NCI-H146 treated with DMSO at 0.1 percent for 48 hours (cell line): ENCODE measurements around the gene HELZ2.

ENCODE experiments used
- DNase-seq: peaks from one replicate; lab custom pipeline; 2025; ENCODE audit not compliant: unreplicated experiment; lab: John Stamatoyannopoulos, UW

Gene HELZ2

DNA sequence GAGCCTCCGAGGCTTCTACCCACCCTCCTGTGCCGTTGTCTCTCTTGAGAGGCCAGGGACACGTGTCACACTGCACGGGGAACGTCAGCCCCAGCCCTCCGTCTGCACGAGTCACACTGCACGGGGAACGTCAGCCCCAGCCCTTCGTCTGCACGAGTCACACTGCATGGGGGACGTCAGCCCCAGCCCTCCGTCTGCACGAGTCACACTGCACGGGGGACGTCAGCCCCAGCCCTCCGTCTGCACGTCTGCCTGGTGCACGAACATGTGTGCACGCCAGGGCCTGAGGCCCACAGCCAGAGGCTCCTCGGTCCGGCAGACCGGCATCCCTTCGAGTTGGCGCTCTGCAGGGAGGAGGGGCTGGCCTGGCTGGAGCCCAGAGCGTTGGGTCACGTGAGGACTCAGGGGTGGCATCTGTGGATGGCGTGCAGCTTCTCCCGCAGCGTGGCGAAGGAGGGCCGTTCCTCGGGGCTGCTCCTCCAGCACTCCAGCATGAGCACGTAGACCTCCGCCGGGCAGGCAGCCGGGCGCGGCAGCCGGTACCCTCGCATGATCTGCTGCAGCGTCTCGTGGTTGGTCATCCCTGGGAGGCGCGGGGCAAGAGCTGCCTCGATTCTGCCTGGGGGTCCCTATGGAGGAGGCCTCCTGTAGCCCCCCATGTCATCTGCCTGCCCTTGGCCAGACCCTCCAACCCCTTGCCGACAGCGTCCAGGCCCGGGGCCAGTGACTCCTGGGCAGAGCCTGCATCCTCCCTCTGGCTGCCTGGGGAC lies 33.4 kb downstream of the HELZ2 start:
- DNase-seq, result no peak

DNA sequence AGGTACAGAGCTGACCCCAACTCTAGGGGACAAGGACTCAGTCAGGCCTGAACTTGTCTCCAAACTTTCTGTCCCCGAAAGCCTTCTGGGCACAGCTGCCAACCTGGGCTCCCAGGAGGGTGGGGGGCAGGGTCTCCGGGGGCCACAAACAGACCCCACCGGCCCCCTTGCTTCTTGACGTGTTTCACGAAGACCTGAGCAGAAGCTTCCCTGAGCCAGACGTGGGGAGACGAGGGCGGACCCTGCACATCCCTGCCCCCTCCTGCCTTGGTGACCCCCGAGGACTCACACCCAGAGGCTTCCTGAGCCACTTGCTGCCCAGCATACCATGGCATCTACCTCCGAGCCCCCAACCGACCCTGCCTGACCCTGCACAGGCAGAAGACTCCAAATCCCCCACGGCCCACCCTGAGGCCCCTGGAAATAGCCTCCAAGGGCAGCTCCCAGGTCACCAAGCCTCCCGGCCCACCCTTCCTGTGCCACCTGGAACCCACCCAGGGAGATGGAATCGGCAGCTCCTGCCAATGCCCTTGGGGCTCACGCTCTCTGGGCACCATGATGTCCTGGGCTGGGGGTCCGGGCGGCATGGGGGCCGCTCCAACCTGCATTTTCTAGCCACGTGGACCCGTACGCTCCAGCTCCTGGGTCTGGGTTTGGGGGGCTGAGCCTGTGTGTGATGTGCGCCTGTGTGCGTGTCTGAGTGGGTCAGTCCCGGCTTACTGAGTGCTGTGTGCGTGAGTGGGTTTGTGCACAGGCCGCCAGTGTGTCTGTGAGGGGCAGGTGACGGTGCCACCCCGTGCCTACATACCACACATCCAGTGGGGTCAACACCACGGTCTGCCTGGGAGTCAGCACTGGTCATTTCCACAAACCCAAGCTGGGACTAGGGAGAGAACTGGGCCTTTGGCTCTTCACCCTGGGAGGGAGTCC lies 34.3 kb downstream of the HELZ2 start:
- no peak for DNase-seq

DNA sequence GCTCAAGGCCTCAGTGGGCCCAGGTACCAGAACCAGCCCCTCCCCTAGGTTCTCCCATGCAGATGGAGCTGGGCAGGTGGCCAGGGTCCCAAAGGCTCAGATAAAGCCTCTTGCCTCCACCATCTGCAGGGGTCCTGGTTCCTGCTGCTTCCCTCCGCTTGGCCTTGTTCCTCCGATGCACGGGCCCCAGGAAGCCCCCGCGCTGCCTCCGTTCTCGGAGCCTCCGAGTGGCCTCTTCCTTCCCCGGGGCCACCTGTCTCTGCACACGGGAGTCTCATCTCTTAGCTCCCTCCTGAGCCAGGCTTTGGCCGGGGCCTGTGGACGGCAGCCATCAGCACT lies 35.0 kb downstream of the HELZ2 start:
- DNase-seq, result no peak

DNA sequence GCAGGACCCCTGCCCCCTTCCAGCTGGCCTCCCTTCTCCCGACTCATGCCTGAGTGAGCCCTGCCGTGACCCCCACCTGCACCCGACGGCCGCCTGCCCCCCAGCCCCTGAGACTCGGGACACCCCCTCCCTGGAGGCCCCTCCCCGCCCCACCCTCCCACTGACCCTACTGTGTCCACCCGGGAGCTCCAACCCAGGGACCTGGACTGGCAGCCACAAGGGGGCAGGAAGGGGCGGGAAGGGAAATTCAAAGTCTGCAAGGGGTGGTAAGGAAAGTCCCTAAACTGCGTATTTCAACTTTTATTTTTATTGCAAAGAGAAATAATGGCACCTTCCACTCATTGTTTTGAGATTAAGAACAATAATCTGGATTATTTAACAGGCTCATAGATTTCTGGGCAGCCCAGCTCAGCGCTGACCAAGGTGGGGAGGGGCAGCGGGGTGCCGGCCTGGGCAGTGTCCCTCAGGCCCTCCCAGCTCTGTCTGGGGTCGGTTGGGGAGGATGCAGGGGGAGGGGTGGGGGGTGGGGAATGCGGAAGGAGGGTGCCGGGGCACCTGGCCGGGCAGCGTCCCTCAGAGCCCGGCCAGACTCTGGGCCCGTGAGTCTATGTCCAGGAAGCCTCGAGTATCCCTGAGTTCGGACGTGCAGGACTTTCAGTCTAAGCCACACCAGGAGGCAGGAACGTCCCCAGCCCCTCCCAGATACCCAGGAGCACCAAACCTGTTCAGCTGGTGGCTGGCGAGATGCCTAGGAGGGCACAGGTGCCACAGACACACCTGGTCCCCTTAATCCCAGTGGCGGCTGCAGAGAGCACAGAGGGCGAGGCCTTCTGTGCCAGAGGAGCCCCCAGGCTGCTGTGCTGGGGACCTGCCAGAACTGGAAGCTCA lies 35.6 kb downstream of the HELZ2 start:
- DNase-seq, result no peak

DNA sequence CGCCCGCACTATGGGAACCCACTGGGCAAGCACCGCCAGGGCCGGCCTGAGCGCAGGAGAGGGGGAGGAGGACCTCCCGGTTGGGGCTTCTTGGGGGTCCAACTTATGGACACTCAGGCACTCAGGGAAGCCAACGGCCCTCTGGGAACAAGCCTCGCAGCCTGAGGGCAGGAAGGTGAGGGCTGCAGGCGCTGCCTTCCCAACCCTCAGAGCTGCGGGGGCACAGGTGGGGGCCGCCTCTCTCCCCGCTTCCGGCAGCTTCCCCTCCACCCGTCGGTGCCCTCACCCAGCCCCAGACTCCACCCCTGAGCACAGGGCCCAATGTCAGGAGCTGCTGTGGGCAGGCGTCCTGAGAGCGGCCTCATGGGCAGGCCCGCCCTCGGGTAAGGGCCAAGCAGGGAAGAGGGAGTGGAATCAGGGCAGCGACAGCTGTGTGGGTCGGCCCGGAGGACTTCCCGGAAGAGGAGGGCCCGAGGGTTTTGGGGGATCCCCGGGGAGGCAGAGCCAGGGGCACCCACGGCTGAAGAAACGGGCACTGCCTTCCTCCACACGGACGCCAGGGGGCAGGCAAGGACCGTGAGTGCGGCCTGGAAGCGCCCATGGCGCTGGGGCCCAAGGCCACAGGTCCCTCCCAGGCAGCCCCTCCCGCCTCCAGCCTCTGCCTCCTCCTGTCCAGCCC lies 36.4 kb downstream of the HELZ2 start:
- peak; percentile 74 for DNase-seq

DNA sequence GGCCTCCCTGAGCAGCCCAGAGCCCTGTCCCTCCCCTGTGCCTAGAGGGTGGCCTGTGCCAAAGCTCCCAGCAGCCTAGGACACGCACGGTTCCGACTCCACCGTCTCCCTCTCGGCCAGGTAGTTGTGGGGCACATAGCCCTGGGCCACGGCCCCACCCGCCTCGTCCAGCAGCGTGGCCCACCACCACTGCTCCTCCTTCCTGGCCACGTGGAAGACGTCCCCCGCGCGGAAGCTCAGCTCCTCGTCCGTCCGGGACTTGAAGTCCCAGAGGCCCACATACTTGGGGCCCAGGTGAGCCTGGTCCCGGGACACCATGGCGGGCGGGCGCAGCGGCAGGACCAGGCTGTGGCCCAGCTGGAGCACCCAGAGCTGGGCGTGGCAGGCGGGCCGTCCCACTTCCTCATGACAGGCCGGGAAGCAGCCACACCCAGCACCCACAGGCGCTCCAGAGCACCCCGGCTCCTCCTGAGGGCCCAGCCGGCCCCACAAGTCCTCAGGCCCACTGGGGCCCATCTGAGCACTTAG lies 37.0 kb downstream of the HELZ2 start, which contains the start of gene PTK6:
TSS of gene PTK6 (minus strand) at position 380 of the 528 bp plus-strand sequence. CDS start at position 318, 62 bp downstream.
- no peak for DNase-seq

DNA sequence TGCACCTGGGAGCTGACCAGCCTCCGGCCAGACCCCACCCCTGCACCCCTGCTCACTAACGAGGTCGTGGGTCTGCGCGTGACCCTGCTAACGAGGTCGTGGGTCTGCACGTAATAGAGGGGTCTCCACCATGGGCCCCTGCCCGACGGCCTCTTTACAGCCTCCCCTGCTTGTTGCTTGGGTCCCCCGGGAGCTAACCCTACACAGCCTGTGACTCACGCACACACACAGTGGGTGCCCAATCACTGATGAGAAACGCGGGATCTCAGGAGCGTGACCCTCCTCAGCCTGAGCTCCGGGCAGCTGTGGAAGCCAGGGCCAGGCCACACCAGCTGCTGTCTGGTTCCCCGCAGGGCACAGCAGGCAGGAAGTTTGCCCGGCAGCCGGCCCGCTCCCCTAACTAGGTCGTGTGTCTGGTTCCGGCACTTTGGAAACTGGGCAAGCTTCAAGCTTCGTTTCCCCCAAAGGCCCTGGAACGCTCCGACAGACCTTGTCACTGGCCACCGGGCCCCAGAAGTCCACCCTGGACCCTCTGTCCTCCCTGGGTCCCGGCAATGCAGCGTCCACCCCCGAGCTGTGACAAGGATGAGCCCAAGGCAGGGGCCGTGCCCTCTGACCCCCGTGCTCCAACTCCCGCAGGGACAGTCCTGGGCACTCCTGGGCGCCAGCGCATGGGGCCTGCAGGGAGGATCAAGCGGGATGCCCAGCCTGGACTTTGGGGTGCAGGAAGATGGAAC lies 37.6 kb downstream of the HELZ2 start:
- peak; percentile 53 for DNase-seq

DNA sequence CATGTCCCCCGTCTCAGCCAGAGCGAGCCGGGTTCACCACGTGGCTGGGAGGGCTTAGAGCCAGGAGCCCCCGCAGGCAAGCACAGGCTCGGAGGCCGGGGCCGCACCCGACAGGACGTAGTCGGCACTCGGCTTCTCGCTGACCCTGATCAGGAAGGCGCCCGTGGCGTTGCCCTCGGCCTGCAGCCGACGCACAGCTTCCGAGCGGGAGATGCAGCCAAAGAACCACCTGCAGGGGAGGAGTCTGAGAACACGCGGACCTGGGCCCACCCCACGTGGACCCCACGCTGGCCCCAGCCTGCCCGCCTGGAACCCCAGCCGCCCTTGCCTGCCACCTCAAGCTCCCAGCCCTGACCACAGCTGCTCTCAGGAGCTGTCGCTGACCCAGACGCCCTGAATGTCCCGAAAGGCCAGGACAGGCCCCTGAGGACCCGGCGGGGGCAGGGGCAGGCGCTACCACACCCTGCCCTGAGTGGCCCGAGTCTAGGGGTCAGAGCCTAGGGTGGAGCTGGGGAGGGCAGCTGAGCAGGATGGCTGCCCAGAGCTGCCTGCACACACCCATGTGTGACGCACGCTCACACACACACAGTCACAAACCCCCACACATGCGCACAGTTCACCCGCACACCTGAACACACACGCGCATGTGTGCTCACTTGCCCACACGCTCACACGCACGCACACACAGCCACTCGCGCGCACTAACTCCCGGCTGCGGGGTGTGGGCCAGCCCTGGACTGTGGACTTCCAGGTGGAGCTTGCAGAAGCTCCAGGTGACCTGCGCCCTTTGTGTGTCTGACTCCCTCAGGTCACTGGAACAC lies 39.0 kb downstream of the HELZ2 start:
- DNase-seq, result no peak

DNA sequence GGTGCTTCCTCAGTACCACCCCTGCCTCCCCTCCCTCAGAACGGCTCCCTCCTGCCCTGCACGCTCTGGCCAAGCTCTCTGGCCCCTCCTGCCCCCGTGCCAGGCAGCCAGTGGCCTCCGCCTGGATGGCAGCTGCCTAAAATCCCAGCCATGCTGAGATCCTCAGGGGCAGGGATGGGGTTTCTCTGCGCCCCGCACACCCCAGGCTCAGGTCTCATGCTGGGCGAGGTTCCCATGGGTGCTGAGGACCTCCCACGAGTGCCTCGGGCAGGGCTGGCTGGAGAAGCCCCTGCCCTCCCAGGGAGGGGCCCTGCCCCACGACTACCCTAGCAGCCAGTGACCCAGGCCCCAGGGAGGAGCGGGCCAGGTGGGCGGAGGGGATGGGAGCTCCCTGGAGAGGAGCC lies 39.6 kb downstream of the HELZ2 start:
- DNase-seq, result no peak

DNA sequence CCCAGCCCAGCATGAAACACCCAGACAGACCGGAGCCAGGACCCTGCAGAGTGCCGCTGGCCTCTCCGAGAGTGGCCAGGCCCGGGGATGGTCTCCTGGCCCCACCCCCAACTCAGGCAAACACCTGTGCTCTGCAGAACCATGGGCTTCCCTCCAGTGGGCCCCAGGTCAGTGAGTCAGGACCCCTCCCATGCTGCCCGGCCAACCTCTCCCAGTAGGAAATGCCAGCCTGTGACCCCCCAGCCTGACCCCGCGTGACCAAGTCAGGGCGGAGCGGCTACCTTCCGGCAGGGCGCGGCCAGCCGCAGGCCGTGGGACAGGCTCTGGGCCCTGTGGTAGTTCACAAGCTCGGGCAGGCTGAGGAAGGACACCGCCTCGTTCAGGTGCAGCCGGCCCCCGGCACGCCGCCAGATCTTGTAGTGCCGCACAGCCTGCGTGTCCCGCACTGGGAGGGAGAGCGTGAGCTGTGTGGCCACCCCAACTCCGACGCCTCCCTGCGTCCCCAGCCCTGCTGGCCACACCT lies 40.1 kb downstream of the HELZ2 start:
- DNase-seq, result no peak

DNA sequence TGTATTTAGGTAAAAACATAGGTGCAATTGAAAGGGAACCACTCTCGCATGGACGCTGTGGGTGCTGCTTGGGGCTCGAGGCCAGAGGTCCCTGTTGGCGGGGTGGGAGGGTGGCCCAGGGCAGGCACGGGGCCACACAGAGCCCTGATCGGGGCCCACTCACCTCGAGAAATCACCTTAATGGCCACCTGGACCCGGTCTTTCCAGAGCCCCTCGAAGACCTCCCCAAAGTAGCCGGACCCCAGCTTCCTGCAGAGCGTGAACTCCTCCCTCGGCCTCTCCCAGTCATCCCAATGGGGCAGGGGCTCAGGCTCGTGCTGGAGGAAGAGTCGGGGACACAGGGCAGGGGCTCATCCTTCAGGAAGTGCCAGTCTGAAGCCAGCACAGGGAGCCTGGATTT lies 40.7 kb downstream of the HELZ2 start:
- DNase-seq, result no peak

DNA sequence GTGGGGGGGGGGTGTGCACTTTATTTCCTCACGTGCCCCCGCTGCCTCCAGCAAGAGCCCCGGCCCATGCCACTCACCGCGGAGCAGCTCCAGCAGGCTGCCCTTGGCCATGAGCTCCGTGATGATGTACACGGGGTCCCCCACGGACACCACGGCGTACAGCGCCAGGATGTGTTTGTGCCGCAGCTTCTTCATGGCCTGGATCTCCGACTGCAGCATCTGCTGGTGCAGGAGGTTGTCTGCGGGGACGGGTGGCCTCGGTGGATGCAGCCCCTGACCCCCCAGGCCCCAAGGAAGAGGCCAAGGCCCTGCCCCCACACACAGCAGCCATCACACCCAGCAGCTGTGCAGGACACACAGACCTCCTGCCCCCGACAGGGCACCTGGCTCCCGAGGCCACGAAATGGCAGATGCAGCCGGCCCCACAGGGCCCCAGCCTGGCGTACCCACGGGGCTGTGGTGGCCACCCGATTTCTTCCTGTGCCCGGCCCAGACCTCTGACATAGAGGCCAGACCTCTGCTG lies 41.5 kb downstream of the HELZ2 start:
- no peak for DNase-seq

DNA sequence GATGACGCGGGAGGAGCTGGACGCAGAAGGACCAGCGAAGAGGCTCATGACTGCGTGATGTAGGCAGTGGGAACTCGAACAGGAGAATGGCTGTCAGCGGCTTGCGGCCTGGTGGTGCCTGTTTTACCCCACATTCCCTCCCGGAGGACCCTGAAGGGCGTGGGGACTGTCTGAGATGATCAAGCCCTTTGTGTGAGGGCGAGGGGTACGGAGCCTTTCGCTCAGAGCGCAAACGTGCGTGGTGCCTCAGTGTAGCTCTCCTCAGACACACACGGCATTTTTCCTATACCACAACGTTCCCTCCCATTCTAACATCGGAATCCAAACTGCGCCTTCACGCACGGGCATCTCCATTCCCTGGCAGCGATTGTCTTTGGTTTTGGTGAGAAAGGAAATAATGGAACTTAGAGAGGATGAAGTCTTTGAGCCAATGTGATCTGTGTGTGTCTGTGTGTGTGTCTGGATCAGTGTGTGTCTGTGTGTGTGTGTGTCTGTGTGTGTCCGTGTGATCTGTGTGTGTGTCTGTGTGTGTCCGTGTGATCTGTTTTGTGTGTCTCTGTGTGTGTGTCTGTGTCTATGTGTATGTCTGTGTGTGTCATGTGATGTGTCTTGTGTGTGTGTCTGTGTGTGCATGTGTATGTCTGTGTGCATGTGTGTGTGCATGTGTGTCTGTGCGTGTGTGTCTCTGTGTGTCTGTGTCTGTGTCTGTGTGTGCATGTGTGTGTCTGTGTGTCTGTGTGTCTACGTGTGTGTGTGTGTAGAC lies 42.2 kb downstream of the HELZ2 start:
- no peak for DNase-seq

DNA sequence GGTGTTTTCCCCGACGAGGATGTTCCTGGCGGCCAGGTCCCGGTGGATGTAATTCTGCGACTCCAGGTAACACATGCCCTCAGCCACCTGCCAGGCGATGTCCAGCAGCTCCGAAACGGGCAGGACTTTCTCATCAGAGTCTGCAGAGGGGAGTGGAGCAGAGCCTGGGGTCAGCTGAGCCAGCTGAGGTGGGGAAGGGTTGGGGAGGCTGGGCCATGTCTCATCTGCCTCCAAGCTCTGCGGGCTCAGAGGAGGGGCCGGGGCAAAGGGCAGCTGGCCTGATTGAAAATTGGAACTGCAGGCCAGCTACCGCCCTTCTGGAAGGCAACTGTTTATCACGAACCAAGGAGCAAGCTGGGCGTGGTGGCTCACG lies 43.3 kb downstream of the HELZ2 start:
- no peak for DNase-seq

DNA sequence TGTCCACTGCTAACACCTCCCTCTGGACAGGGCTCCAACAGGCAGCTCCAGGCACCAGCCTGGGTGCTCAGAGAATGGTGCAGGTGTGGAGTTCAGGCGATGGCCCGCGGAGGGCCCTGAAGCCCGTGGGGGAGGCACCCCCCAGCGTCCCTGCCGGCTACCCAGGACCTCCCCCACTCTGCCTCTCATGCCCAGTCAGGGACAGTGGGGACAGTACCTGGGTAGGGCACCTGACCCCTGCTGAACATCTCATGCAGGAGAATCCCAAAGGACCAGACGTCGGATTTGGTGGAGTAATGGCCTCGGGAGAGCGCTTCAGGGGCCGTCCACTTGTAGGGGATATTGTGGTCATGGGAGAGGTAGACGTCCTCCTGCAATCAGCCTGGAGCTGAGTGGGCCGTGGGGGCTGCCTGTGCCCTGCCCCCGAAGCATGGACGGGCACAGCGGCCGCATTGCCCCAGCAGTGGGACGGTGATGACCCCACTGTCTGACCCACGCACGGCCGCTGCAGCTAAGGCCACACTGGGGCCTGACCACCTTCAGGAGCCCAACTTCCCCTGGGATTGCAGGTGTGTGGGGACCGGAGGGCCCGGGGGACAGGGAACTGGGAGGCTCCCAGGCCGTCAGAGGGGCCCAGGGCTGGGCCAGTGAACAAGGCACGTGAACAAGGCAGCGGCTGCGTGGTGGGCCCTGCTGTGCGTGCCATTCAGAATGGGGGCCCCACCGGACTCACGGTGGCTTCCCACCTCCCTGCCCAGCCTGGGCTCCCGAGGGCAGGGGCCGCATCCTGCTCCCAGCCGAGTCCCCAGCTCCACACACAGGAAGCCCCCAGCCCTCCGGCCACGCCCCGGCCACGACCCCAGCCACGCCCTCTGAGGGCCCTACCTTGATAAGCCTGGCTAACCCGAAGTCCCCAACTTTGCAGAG lies 43.9 kb downstream of the HELZ2 start:
- no peak for DNase-seq

DNA sequence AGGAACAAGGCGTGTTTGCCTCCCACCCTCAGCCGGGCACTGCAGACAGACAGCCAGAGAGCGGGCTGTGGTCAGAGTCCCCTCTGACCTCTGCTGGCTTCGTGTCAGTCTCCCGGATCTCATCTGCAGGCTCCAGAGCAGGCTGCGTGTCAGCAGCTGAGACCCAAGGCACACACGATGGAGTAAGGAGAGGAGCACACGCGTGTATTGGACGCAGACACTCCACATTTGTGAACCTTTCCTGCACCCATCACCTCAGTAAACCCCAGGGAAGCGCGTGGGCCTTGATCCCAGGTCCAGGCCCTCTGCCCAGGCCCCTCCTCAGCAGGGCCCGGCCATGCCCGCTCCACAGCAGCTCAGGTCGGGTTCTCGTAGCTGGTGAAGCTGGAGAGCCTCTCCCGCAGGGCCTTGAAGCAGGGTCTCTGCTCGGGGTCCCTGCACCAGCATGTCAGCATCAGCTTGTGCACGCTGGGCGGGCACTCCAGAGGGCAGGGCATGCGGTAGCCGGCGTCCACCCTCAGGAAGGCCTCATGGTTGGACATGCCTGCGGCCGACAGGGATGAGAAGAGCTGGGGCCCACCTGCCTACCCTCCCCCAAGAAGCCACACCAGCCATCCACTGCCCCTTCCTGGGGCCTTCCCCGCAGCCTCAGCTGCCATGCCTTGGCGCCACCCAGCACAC lies 44.7 kb downstream of the HELZ2 start:
- no peak for DNase-seq
